Keratinocyte (primary cell): ENCODE results near the gene FERMT3.

Experiments
- EZH2 ChIP-seq: IDR thresholded peaks from one replicate; pipeline ENCODE4 v1.6.1; 2012; ENCODE audit warnings: inconsistent platforms, mild to moderate bottlenecking, low read length, moderate library complexity
- TF ChIP-seq, protein P1 (sequence below), 3 experiments: IDR thresholded peaks in 1 of 3; conservative IDR thresholded peaks in 1 of 3; optimal IDR thresholded peaks in 1 of 3; 2 replicates in 2 of 3; 3 replicates in 1 of 3; pipeline versions ENCODE3 to v1.5.1; 2011; ENCODE audit warnings: low read length in 3 of 3, mild to moderate bottlenecking in 3 of 3, moderate library complexity in 2 of 3, control low read depth in 1 of 3, inconsistent platforms in 1 of 3; ENCODE audit not compliant: insufficient read depth in 2 of 3; ENCODE audit errors: extremely low read depth in 1 of 3

DNA sequence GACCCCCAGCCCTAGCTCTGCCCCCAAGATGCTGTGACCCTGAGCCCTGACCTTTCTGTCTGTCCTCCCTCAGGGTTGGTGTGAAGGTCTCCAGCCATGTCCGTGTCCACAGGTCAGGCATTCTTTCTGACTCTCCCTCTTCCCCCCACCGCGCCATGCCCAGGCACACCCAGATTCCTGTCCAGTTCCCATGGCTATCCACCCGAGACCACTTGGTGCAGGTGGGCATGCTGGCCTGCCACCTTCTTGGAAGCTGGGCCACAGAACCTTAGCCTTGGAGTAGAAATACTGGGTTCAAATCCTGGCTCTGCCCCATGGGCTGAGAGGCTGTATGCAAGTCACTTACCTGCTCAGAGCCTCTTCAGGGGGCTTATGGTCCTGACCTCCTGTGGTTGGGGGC, 42.5 kb downstream of the FERMT3 start:
- TF ChIP-seq, protein P1, sequence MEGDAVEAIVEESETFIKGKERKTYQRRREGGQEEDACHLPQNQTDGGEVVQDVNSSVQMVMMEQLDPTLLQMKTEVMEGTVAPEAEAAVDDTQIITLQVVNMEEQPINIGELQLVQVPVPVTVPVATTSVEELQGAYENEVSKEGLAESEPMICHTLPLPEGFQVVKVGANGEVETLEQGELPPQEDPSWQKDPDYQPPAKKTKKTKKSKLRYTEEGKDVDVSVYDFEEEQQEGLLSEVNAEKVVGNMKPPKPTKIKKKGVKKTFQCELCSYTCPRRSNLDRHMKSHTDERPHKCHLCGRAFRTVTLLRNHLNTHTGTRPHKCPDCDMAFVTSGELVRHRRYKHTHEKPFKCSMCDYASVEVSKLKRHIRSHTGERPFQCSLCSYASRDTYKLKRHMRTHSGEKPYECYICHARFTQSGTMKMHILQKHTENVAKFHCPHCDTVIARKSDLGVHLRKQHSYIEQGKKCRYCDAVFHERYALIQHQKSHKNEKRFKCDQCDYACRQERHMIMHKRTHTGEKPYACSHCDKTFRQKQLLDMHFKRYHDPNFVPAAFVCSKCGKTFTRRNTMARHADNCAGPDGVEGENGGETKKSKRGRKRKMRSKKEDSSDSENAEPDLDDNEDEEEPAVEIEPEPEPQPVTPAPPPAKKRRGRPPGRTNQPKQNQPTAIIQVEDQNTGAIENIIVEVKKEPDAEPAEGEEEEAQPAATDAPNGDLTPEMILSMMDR (optimal IDR thresholded peaks at IDR 0.05 in 1 of 3, IDR thresholded peaks at IDR 0.05 in 1 of 3, conservative IDR thresholded peaks at IDR 0.05 in 1 of 3; ENCODE audit: extremely low read depth in 1 of 3, insufficient read depth in 2 of 3, low read length in 3 of 3), result no peak
- no peak for TF ChIP-seq EZH2
